ENCODE data around the gene NRAP.

The NRAP gene

GRCh38 chr10:113641702-113642101, 22.1 kb downstream of the NRAP start:
- no peak for DNase-seq (ENCODE audit: low spot score)

GRCh38 chr10:113639966-113640365, 23.9 kb downstream of the NRAP start:
- DNase-seq (ENCODE audit: low spot score): no peak

- DNase-seq (ENCODE audit: low spot score): no peak
Observed at GRCh38 chr10:113631684-113632367, 32.0 kb downstream of the NRAP start.

GRCh38 chr10:113630929-113631533, 32.8 kb downstream of the NRAP start:
- DNase-seq (ENCODE audit: low spot score): no peak

GRCh38 chr10:113628607-113629153, 35.2 kb downstream of the NRAP start:
- no peak for DNase-seq (ENCODE audit: low spot score)

- DNase-seq (ENCODE audit: low spot score): no peak
Observed at GRCh38 chr10:113627836-113628235, 36.0 kb downstream of the NRAP start.

GRCh38 chr10:113626809-113627355, 37.0 kb downstream of the NRAP start:
- no peak for DNase-seq (ENCODE audit: low spot score)

GRCh38 chr10:113625461-113626186, 38.2 kb downstream of the NRAP start:
- DNase-seq (ENCODE audit: low spot score): no peak

- no peak for DNase-seq (ENCODE audit: low spot score)
Observed at GRCh38 chr10:113622831-113623230, 41.0 kb downstream of the NRAP start.

- DNase-seq (ENCODE audit: low spot score): no peak
Observed at GRCh38 chr10:113621799-113622198, 42.0 kb downstream of the NRAP start.

GRCh38 chr10:113620936-113621335, 42.9 kb downstream of the NRAP start:
- DNase-seq (ENCODE audit: low spot score): no peak

- no peak for DNase-seq (ENCODE audit: low spot score)
Observed at GRCh38 chr10:113620511-113620910, 43.3 kb downstream of the NRAP start.

GRCh38 chr10:113619401-113619800, 44.4 kb downstream of the NRAP start:
- DNase-seq (ENCODE audit: low spot score): no peak

- no peak for DNase-seq (ENCODE audit: low spot score)
Observed at GRCh38 chr10:113618338-113618737, 45.5 kb downstream of the NRAP start.

GRCh38 chr10:113617086-113617485, 46.8 kb downstream of the NRAP start:
- DNase-seq (ENCODE audit: low spot score): no peak

- DNase-seq (ENCODE audit: low spot score): no peak
Observed at GRCh38 chr10:113616244-113617074, 47.4 kb downstream of the NRAP start.

GRCh38 chr10:113613977-113614690, 49.7 kb downstream of the NRAP start:
- no peak for DNase-seq (ENCODE audit: low spot score)

GRCh38 chr10:113613427-113613826, 50.4 kb downstream of the NRAP start:
- no peak for DNase-seq (ENCODE audit: low spot score)

GRCh38 chr10:113612154-113612553, 51.7 kb downstream of the NRAP start:
- no peak for DNase-seq (ENCODE audit: low spot score)

- DNase-seq (ENCODE audit: low spot score): no peak
Observed at GRCh38 chr10:113610631-113611601, 52.9 kb downstream of the NRAP start.

All from hematopoietic multipotent progenitor cell treated with erythropoietin and hydrocortisone succinate and interleukin-3 and kit ligand, for 15 days (in vitro differentiated cells).